HepG2 (cell line): Measurements from ENCODE around the gene AP1G1. TPM values are rescaled to one million over a fixed set of nuclear protein-coding genes. Genes with fewer than 3 reads are reported as not detected.

Experiments
- BRF2 ChIP-seq: sonication (generic); formaldehyde crosslinking; IDR thresholded peaks from 2 replicates; pipeline ENCODE4 v1.8.1; 2022; ENCODE audit warnings: mild to moderate bottlenecking, missing genetic modification reagents
- GABPA ChIP-seq, 2 experiments: IDR thresholded peaks; 2 replicates each; pipeline ENCODE4 v1.6.1; 2011 to 2016; ENCODE audit warnings: low read depth in 2 of 2, low read length in 1 of 2, missing biosample characterization in 1 of 2, missing genetic modification characterization in 1 of 2
- KLF9 ChIP-seq: IDR thresholded peaks from 2 replicates; pipeline ENCODE4 v1.6.1; 2016; ENCODE audit warnings: low read depth
- RBFOX2 ChIP-seq: fragments of 200-400 bp; formaldehyde crosslinking; IDR thresholded peaks from 2 replicates; pipeline ENCODE4 v1.6.1; 2017; ENCODE audit warnings: low read depth, mild to moderate bottlenecking, low read length
- RFXANK ChIP-seq: IDR thresholded peaks from 2 replicates; pipeline ENCODE4 v1.6.1; 2016
- TFE3 ChIP-seq: IDR thresholded peaks from 2 replicates; pipeline ENCODE4 v1.6.1; 2016
- ZKSCAN1 ChIP-seq: fragments of 150-350 bp; IDR thresholded peaks from 2 replicates; pipeline ENCODE4 v1.6.1; 2014; ENCODE audit warnings: low read length
- ZMYM3 ChIP-seq: sonication (generic); formaldehyde crosslinking; IDR thresholded peaks from 2 replicates; pipeline ENCODE4 v1.5.1; 2020; ENCODE audit warnings: mild to moderate bottlenecking, missing genetic modification reagents
- ZNF10 ChIP-seq: sonication (generic); formaldehyde crosslinking; IDR thresholded peaks from 2 replicates; pipeline ENCODE4 v1.4.0; 2020; ENCODE audit warnings: mild to moderate bottlenecking, low read depth, missing genetic modification reagents, borderline replicate concordance
- ZNF136 ChIP-seq: sonication (generic); formaldehyde crosslinking; IDR thresholded peaks from 2 replicates; pipeline ENCODE4 v1.8.1; 2022; ENCODE audit warnings: low read depth, mild to moderate bottlenecking, moderate library complexity, missing genetic modification reagents
- ZNF292 ChIP-seq: sonication (generic); formaldehyde crosslinking; IDR thresholded peaks from 2 replicates; pipeline ENCODE4 v1.8.1; 2022; ENCODE audit warnings: mild to moderate bottlenecking, low read depth, missing genetic modification reagents, borderline replicate concordance
- ZNF660 ChIP-seq: sonication (generic); formaldehyde crosslinking; IDR thresholded peaks from 2 replicates; pipeline ENCODE4 v1.5.1; 2020; ENCODE audit warnings: mild to moderate bottlenecking, low read depth, missing genetic modification reagents, borderline replicate concordance
- ZNF782 ChIP-seq: sonication (generic); formaldehyde crosslinking; IDR thresholded peaks from 2 replicates; pipeline ENCODE4 v1.4.0; 2020; ENCODE audit warnings: missing genetic modification reagents, mild to moderate bottlenecking, borderline replicate concordance
- polyA plus RNA-seq, 8 experiments: library from polyadenylated mRNA; depleted of rRNA in 3 of 8; stranded (reverse) in 7 of 8; unstranded in 1 of 8; fragments of >200 nt; fragmentation: Illumina TruSeq in 4 of 8; extraction: Trizol in 4 of 8; gene quantifications; 2 replicates each; pipeline versions ENCODE4 v1.2.1 to v1.2.3, GENCODE V29; 2011 to 2016; ENCODE audit warnings: low read depth in 4 of 8, missing spikeins in 1 of 8, mixed read lengths in 1 of 8; ENCODE audit not compliant: insufficient read depth in 1 of 8
- total RNA-seq, 5 experiments: library from RNA; depleted of rRNA; stranded (reverse); fragments of >200 nt; fragmentation: Illumina TruSeq; extraction: Trizol; gene quantifications; 2 replicates each; pipeline ENCODE4 v1.2.3, GENCODE V29; 2016; ENCODE audit warnings: low read depth in 1 of 5
- TF ChIP-seq, protein P1 (sequence below): sonication (generic); formaldehyde crosslinking; IDR thresholded peaks from 2 replicates; pipeline ENCODE4 v1.8.0; 2022; ENCODE audit warnings: low read depth, missing genetic modification reagents
- TF ChIP-seq, protein P2 (sequence below): sonication (generic); formaldehyde crosslinking; IDR thresholded peaks from 2 replicates; pipeline ENCODE4 v1.8.1; 2023; ENCODE audit warnings: mild to moderate bottlenecking, missing genetic modification reagents
- TF ChIP-seq, protein P3 (sequence below): sonication (generic); formaldehyde crosslinking; IDR thresholded peaks from 2 replicates; pipeline ENCODE4 v1.4.0; 2020; ENCODE audit warnings: low read depth, missing genetic modification reagents
- TF ChIP-seq, protein P4 (sequence below): IDR thresholded peaks from 2 replicates; pipeline ENCODE4 v1.6.1; 2016; ENCODE audit warnings: missing compliant biosample characterization, missing genetic modification reagents, borderline replicate concordance

The AP1G1 gene
- total and polyA plus RNA-seq, 2 of the 13 experiments (the other 11 are each of a cell fraction or from before 2014, with no cell fraction given): 62.2 to 66.2 TPM

GRCh38 chr16:71723537-71724319, 84.9 kb downstream of the AP1G1 start (continued):
- TF ChIP-seq, protein P1, sequence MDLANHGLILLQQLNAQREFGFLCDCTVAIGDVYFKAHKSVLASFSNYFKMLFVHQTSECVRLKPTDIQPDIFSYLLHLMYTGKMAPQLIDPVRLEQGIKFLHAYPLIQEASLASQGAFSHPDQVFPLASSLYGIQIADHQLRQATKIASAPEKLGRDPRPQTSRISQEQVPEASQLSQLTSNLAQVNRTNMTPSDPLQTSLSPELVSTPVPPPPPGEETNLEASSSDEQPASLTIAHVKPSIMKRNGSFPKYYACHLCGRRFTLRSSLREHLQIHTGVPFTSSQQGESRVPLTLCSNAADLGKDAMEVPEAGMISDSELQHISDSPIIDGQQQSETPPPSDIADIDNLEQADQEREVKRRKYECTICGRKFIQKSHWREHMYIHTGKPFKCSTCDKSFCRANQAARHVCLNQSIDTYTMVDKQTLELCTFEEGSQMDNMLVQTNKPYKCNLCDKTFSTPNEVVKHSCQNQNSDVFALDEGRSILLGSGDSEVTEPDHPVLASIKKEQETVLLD: no peak
- TF ChIP-seq, protein P2, sequence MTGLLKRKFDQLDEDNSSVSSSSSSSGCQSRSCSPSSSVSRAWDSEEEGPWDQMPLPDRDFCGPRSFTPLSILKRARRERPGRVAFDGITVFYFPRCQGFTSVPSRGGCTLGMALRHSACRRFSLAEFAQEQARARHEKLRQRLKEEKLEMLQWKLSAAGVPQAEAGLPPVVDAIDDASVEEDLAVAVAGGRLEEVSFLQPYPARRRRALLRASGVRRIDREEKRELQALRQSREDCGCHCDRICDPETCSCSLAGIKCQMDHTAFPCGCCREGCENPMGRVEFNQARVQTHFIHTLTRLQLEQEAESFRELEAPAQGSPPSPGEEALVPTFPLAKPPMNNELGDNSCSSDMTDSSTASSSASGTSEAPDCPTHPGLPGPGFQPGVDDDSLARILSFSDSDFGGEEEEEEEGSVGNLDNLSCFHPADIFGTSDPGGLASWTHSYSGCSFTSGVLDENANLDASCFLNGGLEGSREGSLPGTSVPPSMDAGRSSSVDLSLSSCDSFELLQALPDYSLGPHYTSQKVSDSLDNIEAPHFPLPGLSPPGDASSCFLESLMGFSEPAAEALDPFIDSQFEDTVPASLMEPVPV (CRISPR knock-in tag): no peak
- TF ChIP-seq ZKSCAN1 (no peak), BRF2 (no peak; the same call in 1 of the 2 replicates), ZNF10 (CRISPR knock-in tag) (no peak), ZNF136 (CRISPR knock-in tag) (0 out of 2 replicates have a peak, but pooled peaks have one; percentile 58), KLF9 (CRISPR knock-in tag) (peak; percentile 28; the same call in 1 of the 2 replicates), ZNF292 (no peak), ZNF660 (CRISPR knock-in tag) (no peak), RBFOX2 (peak; percentile 67; the same call in 1 of the 2 replicates), TFE3 (no peak), RFXANK (no peak), GABPA (IDR thresholded peaks at IDR 0.05; ENCODE audit: low read depth, low read length) (no peak), GABPA (CRISPR knock-in tag; IDR thresholded peaks at IDR 0.05; ENCODE audit: low read depth) (no peak), ZMYM3 (no peak), ZNF782 (no peak)
- TF ChIP-seq, protein P3, sequence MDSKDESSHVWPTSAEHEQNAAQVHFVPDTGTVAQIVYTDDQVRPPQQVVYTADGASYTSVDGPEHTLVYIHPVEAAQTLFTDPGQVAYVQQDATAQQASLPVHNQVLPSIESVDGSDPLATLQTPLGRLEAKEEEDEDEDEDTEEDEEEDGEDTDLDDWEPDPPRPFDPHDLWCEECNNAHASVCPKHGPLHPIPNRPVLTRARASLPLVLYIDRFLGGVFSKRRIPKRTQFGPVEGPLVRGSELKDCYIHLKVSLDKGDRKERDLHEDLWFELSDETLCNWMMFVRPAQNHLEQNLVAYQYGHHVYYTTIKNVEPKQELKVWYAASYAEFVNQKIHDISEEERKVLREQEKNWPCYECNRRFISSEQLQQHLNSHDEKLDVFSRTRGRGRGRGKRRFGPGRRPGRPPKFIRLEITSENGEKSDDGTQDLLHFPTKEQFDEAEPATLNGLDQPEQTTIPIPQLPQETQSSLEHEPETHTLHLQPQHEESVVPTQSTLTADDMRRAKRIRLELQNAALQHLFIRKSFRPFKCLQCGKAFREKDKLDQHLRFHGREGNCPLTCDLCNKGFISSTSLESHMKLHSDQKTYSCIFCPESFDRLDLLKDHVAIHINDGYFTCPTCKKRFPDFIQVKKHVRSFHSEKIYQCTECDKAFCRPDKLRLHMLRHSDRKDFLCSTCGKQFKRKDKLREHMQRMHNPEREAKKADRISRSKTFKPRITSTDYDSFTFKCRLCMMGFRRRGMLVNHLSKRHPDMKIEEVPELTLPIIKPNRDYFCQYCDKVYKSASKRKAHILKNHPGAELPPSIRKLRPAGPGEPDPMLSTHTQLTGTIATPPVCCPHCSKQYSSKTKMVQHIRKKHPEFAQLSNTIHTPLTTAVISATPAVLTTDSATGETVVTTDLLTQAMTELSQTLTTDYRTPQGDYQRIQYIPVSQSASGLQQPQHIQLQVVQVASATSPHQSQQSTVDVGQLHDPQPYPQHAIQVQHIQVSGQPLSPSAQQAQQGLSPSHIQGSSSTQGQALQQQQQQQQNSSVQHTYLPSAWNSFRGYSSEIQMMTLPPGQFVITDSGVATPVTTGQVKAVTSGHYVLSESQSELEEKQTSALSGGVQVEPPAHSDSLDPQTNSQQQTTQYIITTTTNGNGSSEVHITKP (CRISPR knock-in tag): no peak
- TF ChIP-seq, protein P4, sequence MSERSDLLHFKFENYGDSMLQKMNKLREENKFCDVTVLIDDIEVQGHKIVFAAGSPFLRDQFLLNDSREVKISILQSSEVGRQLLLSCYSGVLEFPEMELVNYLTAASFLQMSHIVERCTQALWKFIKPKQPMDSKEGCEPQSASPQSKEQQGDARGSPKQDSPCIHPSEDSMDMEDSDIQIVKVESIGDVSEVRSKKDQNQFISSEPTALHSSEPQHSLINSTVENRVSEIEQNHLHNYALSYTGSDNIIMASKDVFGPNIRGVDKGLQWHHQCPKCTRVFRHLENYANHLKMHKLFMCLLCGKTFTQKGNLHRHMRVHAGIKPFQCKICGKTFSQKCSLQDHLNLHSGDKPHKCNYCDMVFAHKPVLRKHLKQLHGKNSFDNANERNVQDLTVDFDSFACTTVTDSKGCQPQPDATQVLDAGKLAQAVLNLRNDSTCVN: 0 out of 2 replicates have a peak, but pooled peaks have one; percentile 20
